Esophagus squamous epithelium (tissue), 5 donors: ENCODE results near the gene CCDC170. TPM values are rescaled to one million over a fixed set of nuclear protein-coding genes. Genes with fewer than 3 reads are reported as not detected.
A peak's percentile ranks its signal among the peaks of the same experiment; 100 is the strongest.

ENCODE experiments used
- DNase-seq: peaks from one replicate; lab custom pipeline; 2025; lab: John Stamatoyannopoulos, UW
- H3K27ac ChIP-seq, 4 donors: fragments of 200-600 bp; sonication (generic); one replicate each; pipeline ENCODE4 v1.5.1; 2016 to 2019; ENCODE audit warnings: mild to moderate bottlenecking in 1 of 4
- H3K27me3 ChIP-seq, 4 donors: fragments of 200-600 bp; sonication (generic); 1 replicate in 3 of 4; 2 replicates in 1 of 4; pipeline versions ENCODE4 v1.5.1 to v1.6.0; 2017 to 2021; ENCODE audit warnings: antibody characterized with exemption in 1 of 4
- H3K36me3 ChIP-seq, 3 donors: fragments of 200-600 bp; sonication (generic); one replicate each; pipeline ENCODE4 v1.5.1; 2016 to 2019
- H3K4me1 ChIP-seq, 3 donors: fragments of 200-600 bp; sonication (generic); one replicate each; pipeline ENCODE4 v1.5.1; 2017 to 2019
- H3K4me3 ChIP-seq, 4 donors: fragments of 200-600 bp; sonication (generic); 1 replicate in 3 of 4; 2 replicates in 1 of 4; pipeline ENCODE4 v1.5.1; 2016 to 2019; ENCODE audit warnings: mild to moderate bottlenecking in 2 of 4, moderate library complexity in 1 of 4
- H3K9me3 ChIP-seq, 3 donors: fragments of 200-600 bp; sonication (generic); one replicate each; pipeline ENCODE4 v1.5.1; 2016 to 2019
- POLR2A ChIP-seq, 4 donors: fragments of 450-650 bp; IDR thresholded peaks; one replicate each; pipeline ENCODE4 v1.6.1; 2017; ENCODE audit warnings: antibody characterized with exemption in 4 of 4, mild to moderate bottlenecking in 4 of 4, moderate library complexity in 3 of 4
- WGBS, 2 donors: methylation state at CpG; one replicate each; pipeline ENCODE4 v1.1.5; 2018; 5-methylcytosine and 5-hydroxymethylcytosine counted together
- intact Hi-C: fragments of 100-400 bp; cut with DNase I; formaldehyde crosslinking; loops from one replicate; pipeline ENCODE4 v1.15.0; 2022
- total RNA-seq, 4 donors: library from RNA; depleted of rRNA; stranded (reverse); fragments of >200 nt; gene quantifications; one replicate each; pipeline ENCODE4 v1.1.0, GENCODE V29; 2016
- TF ChIP-seq, protein P1 (sequence below), 6 experiments: fragments of 450-650 bp in 4 of 6; fragments of 200-600 bp in 2 of 6; sonication (generic) in 2 of 6; IDR thresholded peaks; one replicate each; pipeline ENCODE4 v1.5.1; 2016 to 2019; ENCODE audit warnings: antibody characterized with exemption in 6 of 6, mild to moderate bottlenecking in 4 of 6, moderate library complexity in 4 of 6
- donor health status: DM: yes; HTN: yes; CAD: no.

CCDC170 gene
- total RNA-seq, 4 donors from 2014 or later = 0.70 to 3.3 (median 0.95) TPM; not detected in 1

DNA sequence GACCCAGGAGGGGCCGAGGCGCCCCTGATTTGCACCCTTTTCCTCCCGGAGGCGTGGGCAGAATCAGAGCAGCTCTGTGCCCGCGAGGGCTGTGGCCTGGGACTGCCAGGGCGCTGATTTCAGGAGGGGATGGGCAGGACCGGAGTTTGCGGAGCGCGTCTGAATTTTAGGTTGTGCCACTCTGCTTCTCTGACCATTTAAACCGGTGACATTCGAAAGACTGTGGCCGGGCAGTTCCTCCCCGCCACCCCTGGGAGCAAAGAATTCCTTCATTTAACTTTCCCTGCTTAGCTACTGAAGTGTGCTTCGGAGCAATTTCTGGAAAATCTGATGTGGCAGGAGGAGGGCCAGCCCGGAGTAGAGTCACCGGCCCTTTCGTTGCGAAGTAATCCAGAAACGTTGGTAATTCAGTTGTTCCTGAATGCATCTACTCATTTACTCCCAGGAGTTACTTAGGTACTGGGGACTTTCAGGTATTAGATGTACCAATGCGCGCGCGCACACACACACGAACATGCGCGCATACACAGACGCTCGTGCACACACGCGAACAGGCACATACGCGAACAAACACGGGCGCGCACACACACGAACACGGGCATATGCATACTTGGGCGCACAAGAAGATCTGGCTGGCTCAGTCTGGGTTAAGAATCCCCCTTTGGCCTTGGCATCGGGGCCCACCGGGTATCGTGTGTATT is 568 bp downstream of the CCDC170 start:
- TF ChIP-seq POLR2A (IDR thresholded peaks at IDR 0.05) = no peak
- no peak for DNase-seq
- Histone ChIP-seq H3K9me3 (no peaks in the 10 kb centered on the region), H3K36me3 (no peaks in the 10 kb centered on the region), H3K4me3 (peak overlapping the region; percentile 54 to 75 (median 66)), H3K27ac (peak overlapping the region; percentile 45 to 77 (median 70)), H3K27me3 (peaks cover 0 to 45% (median 0%) of the 10 kb centered on the region in 4 donors), H3K4me1 (peaks cover 3 to 21% (median 4%) of the 10 kb centered on the region in 3 donors)
- intact Hi-C loops = no loop called here
- 1% methylated on average over 32 to 36 of the region's 43 CpGs for WGBS, 2 donors

DNA sequence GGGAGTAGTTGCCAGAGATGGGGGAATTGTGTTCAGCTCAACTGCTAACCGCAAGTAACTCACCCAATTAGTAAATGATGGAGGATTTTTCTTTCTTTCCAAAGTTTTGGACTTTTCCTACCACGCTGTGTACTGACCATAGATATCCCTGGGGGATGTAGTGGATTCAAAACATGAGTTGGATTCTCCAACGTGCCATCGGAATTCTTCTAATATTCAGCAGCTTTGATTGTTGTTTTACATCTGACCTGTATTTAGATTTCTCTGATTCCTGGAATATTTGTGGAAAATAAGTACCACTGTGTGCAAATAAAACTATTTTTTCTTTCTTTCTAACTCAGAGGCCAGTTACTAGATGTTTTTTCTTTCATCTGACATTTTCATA is 1.1 kb downstream of the CCDC170 start:
- peak overlapping the region in 2 of 4 donors; percentile 74 to 77 for H3K27ac ChIP-seq

DNA sequence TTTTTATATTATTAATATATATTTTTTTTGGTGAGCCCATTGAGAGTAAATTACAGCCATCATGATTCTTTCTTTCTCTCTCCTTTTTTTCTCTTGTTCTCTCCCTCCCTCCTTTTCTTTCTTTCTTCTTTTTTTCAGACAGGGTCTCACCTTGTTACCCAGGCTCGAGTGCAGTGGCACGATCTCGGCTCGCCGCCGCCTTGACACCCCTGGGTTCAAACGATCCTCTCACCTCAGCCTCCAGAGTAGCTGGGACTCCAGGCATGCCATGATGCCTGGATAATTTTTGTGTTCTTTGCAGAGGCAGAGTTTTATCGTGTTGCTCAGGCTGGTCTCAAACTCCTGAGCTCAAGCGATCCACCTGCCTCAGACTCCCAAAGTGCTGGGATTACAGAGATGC is 1.6 kb downstream of the CCDC170 start:
- peaks cover 0 to 45% (median 0%) of the 10 kb centered on the region in 4 donors for H3K27me3 ChIP-seq
- 91 to 92% methylated on average over 9 of the region's 9 CpGs for WGBS, 2 donors
- H3K36me3 ChIP-seq = no peaks in the 10 kb centered on the region
- no peaks in the 10 kb centered on the region for H3K9me3 ChIP-seq
- DNase-seq = no peak
- no peak for TF ChIP-seq POLR2A (IDR thresholded peaks at IDR 0.05)
- TF ChIP-seq, protein P1, sequence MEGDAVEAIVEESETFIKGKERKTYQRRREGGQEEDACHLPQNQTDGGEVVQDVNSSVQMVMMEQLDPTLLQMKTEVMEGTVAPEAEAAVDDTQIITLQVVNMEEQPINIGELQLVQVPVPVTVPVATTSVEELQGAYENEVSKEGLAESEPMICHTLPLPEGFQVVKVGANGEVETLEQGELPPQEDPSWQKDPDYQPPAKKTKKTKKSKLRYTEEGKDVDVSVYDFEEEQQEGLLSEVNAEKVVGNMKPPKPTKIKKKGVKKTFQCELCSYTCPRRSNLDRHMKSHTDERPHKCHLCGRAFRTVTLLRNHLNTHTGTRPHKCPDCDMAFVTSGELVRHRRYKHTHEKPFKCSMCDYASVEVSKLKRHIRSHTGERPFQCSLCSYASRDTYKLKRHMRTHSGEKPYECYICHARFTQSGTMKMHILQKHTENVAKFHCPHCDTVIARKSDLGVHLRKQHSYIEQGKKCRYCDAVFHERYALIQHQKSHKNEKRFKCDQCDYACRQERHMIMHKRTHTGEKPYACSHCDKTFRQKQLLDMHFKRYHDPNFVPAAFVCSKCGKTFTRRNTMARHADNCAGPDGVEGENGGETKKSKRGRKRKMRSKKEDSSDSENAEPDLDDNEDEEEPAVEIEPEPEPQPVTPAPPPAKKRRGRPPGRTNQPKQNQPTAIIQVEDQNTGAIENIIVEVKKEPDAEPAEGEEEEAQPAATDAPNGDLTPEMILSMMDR (IDR thresholded peaks at IDR 0.05) = no peak
- no peak overlapping the region for H3K4me3 ChIP-seq
- no peak overlapping the region for H3K27ac ChIP-seq
- intact Hi-C loops = no loop called here
- peaks cover 3 to 21% (median 4%) of the 10 kb centered on the region in 3 donors for H3K4me1 ChIP-seq

More for the DNA sequence above, 1.1 kb downstream of the CCDC170 start:
- H3K4me3 ChIP-seq = peak overlapping the region; percentile 54 to 75 (median 66)
- 46 to 49% methylated on average over 4 of the region's 4 CpGs for WGBS, 2 donors
- H3K36me3 ChIP-seq = no peaks in the 10 kb centered on the region
- intact Hi-C loops = no loop called here
- peaks cover 0 to 45% (median 0%) of the 10 kb centered on the region in 4 donors for H3K27me3 ChIP-seq
- H3K4me1 ChIP-seq = peaks cover 3 to 21% (median 4%) of the 10 kb centered on the region in 3 donors
- TF ChIP-seq, protein P1 (IDR thresholded peaks at IDR 0.05) = no peak
- no peak for TF ChIP-seq POLR2A (IDR thresholded peaks at IDR 0.05)
- H3K9me3 ChIP-seq = no peaks in the 10 kb centered on the region
- no peak for DNase-seq

DNA sequence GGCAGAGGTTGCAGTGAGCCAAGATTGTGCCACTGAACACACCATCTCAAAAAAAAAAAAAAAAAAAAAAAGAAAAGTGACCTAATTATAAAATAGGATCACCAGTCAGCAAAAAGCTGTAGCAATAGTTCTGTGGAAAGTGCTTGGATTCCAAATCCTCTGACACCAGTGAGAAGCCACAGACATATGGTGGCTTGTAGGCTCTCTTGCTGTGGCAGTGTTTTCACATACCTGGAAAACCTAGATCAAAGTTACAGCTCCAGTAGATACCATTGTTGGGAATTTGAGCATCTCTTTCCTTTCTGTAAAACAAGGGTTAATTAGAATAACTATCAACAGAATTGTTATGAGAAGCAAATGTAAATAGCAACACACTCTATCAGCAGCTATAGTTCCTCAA is 4.1 kb downstream of the CCDC170 start:
- no peaks in the 10 kb centered on the region for H3K36me3 ChIP-seq
- H3K27me3 ChIP-seq = peaks cover 0 to 27% (median 0%) of the 10 kb centered on the region in 4 donors
- DNase-seq = no peak
- peak overlapping the region in 1 of 4 donors; percentile 46 for H3K27ac ChIP-seq
- intact Hi-C loops = no loop called here
- TF ChIP-seq, protein P1 (IDR thresholded peaks at IDR 0.05) = no peak
- no peak for TF ChIP-seq POLR2A (IDR thresholded peaks at IDR 0.05)
- H3K9me3 ChIP-seq = no peaks in the 10 kb centered on the region
- peaks cover 3 to 29% (median 6%) of the 10 kb centered on the region in 3 donors for H3K4me1 ChIP-seq
- no peak overlapping the region for H3K4me3 ChIP-seq

DNA sequence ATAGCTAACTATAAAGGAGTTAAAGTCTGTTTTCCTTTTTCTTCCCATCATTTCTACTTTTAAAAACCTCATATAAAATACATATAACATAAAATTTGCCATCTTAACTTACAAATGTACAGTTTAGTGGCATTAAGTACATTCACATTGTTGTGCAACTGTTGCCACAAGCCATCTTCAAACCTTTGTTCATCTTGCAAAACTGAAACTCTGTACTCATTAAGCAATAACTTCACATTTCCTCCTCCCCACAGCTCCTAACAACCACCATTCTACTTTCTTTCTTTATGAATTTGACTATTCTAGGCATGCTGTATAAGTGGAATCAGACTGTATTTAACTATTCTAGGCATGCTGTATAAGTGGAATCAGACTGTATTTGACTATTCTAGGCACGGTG is 4.5 kb downstream of the CCDC170 start:
- Histone ChIP-seq H3K4me1 (peaks cover 3 to 27% (median 8%) of the 10 kb centered on the region in 3 donors), H3K27me3 (peaks cover 0 to 23% (median 0%) of the 10 kb centered on the region in 4 donors), H3K4me3 (no peak overlapping the region), H3K9me3 (no peaks in the 10 kb centered on the region), H3K27ac (peak overlapping the region in 1 of 4 donors; percentile 46), H3K36me3 (no peaks in the 10 kb centered on the region)
- intact Hi-C loops = no loop called here
- TF ChIP-seq, protein P1 (IDR thresholded peaks at IDR 0.05) = no peak
- TF ChIP-seq POLR2A (IDR thresholded peaks at IDR 0.05) = no peak
- 54 to 86% methylated on average over 1 of the region's 1 CpG for WGBS, 2 donors
- DNase-seq = no peak
